Measurements from ENCODE around the gene WBP1. TPM values are rescaled to one million over a fixed set of nuclear protein-coding genes. Genes with fewer than 3 reads are reported as not detected.
A peak's percentile ranks its signal among the peaks of the same experiment; 100 is the strongest.
"Not testable (repeated sequence)": the region's sequence is repeated elsewhere in the genome, so short reads cannot be mapped to it uniquely, and the experiment has no call there.

WBP1 gene
- total RNA-seq, 1 donor = 18.5 TPM

- H3K9me3 ChIP-seq (ENCODE audit: low read depth, low read length) = no peaks in the 10 kb centered on the region
- H3K4me3 ChIP-seq (ENCODE audit: low read length) = peak overlapping the region; percentile 86
- H3K4me1 ChIP-seq (ENCODE audit: insufficient read depth, low read length) = peaks cover 39% of the 10 kb centered on the region
These were observed 23.9 kb downstream of the WBP1 start for GRCh38 chr2:74481961-74482800.

GRCh38 chr2:74482801-74483674 is 24.8 kb downstream of the WBP1 start, which contains the start of the genes CCDC142 and TTC31:
Gene CCDC142, minus strand, starts transcription at chr2:74482998. Its CDS starts 161 bp downstream, at chr2:74482837.
Gene TTC31, plus strand, starts transcription at chr2:74483081. Its CDS starts 15 bp downstream, at chr2:74483096.
- peaks cover 33% of the 10 kb centered on the region for H3K4me1 ChIP-seq (ENCODE audit: insufficient read depth, low read length)
- no peaks in the 10 kb centered on the region for H3K9me3 ChIP-seq (ENCODE audit: low read depth, low read length)
- no peaks in the 10 kb centered on the region for H3K27me3 ChIP-seq (ENCODE audit: insufficient read depth, low read length)
- peak within 1 kb of the TSS; percentile 86 for H3K4me3 ChIP-seq (ENCODE audit: low read length)

More at GRCh38 chr2:74481961-74482800, 23.9 kb downstream of the WBP1 start:
- H3K27me3 ChIP-seq (ENCODE audit: insufficient read depth, low read length) = no peaks in the 10 kb centered on the region

GRCh38 chr2:74483675-74484164 is 25.5 kb downstream of the WBP1 start:
- not testable (repeated sequence) for H3K9me3 ChIP-seq (ENCODE audit: low read depth, low read length); H3K27me3 ChIP-seq (ENCODE audit: insufficient read depth, low read length)
- peaks cover 33% of the 10 kb centered on the region for H3K4me1 ChIP-seq (ENCODE audit: insufficient read depth, low read length)
- H3K4me3 ChIP-seq (ENCODE audit: low read length) = peak overlapping the region; percentile 86

- no peaks in the 10 kb centered on the region for H3K27me3 ChIP-seq (ENCODE audit: insufficient read depth, low read length)
- H3K4me1 ChIP-seq (ENCODE audit: insufficient read depth, low read length) = peaks cover 24% of the 10 kb centered on the region
- H3K4me3 ChIP-seq (ENCODE audit: low read length) = no peak overlapping the region
- no peaks in the 10 kb centered on the region for H3K9me3 ChIP-seq (ENCODE audit: low read depth, low read length)
These were observed 27.9 kb downstream of the WBP1 start for GRCh38 chr2:74486141-74486540.

GRCh38 chr2:74488643-74489481 is 30.6 kb downstream of the WBP1 start:
- H3K4me3 ChIP-seq (ENCODE audit: low read length) = no peak overlapping the region
- H3K9me3 ChIP-seq (ENCODE audit: low read depth, low read length) = no peaks in the 10 kb centered on the region
- H3K27me3 ChIP-seq (ENCODE audit: insufficient read depth, low read length) = no peaks in the 10 kb centered on the region
- peaks cover 5% of the 10 kb centered on the region for H3K4me1 ChIP-seq (ENCODE audit: insufficient read depth, low read length)

- Histone ChIP-seq H3K4me1 (ENCODE audit: insufficient read depth, low read length) (no peaks in the 10 kb centered on the region), H3K27me3 (ENCODE audit: insufficient read depth, low read length) (no peaks in the 10 kb centered on the region), H3K9me3 (ENCODE audit: low read depth, low read length) (no peaks in the 10 kb centered on the region), H3K4me3 (ENCODE audit: low read length) (no peak overlapping the region)
These were observed 31.7 kb downstream of the WBP1 start for GRCh38 chr2:74489906-74490305.

GRCh38 chr2:74491648-74492544 is 33.7 kb downstream of the WBP1 start:
- Histone ChIP-seq H3K27me3 (ENCODE audit: insufficient read depth, low read length) (peaks cover under 1% of the 10 kb centered on the region), H3K4me3 (ENCODE audit: low read length) (no peak overlapping the region), H3K4me1 (ENCODE audit: insufficient read depth, low read length) (no peaks in the 10 kb centered on the region), H3K9me3 (ENCODE audit: low read depth, low read length) (no peaks in the 10 kb centered on the region)

- Histone ChIP-seq H3K27me3 (ENCODE audit: insufficient read depth, low read length) (peaks cover 17% of the 10 kb centered on the region), H3K9me3 (ENCODE audit: low read depth, low read length) (no peaks in the 10 kb centered on the region), H3K4me3 (ENCODE audit: low read length) (no peak overlapping the region), H3K4me1 (ENCODE audit: insufficient read depth, low read length) (peaks cover 14% of the 10 kb centered on the region)
These were observed 35.3 kb downstream of the WBP1 start for GRCh38 chr2:74493546-74493945.

- Histone ChIP-seq H3K9me3 (ENCODE audit: low read depth, low read length) (no peaks in the 10 kb centered on the region), H3K27me3 (ENCODE audit: insufficient read depth, low read length) (peaks cover 36% of the 10 kb centered on the region), H3K4me1 (ENCODE audit: insufficient read depth, low read length) (peaks cover 28% of the 10 kb centered on the region), H3K4me3 (ENCODE audit: low read length) (no peak overlapping the region)
These were observed 37.2 kb downstream of the WBP1 start for GRCh38 chr2:74495440-74495839.

- Histone ChIP-seq H3K9me3 (ENCODE audit: low read depth, low read length) (no peaks in the 10 kb centered on the region), H3K4me3 (ENCODE audit: low read length) (no peak overlapping the region), H3K27me3 (ENCODE audit: insufficient read depth, low read length) (peaks cover 53% of the 10 kb centered on the region), H3K4me1 (ENCODE audit: insufficient read depth, low read length) (peaks cover 33% of the 10 kb centered on the region)
These were observed 38.9 kb downstream of the WBP1 start for GRCh38 chr2:74496997-74497776.

- Histone ChIP-seq H3K4me3 (ENCODE audit: low read length) (peak overlapping the region; percentile 36), H3K9me3 (ENCODE audit: low read depth, low read length) (no peaks in the 10 kb centered on the region), H3K27me3 (ENCODE audit: insufficient read depth, low read length) (peaks cover 60% of the 10 kb centered on the region), H3K4me1 (ENCODE audit: insufficient read depth, low read length) (peaks cover 41% of the 10 kb centered on the region)
These were observed 39.7 kb downstream of the WBP1 start for GRCh38 chr2:74497777-74498499.

- H3K4me1 ChIP-seq (ENCODE audit: insufficient read depth, low read length) = peaks cover 48% of the 10 kb centered on the region
- peak overlapping the region; percentile 36 for H3K4me3 ChIP-seq (ENCODE audit: low read length)
- no peaks in the 10 kb centered on the region for H3K9me3 ChIP-seq (ENCODE audit: low read depth, low read length)
- peaks cover 68% of the 10 kb centered on the region for H3K27me3 ChIP-seq (ENCODE audit: insufficient read depth, low read length)
These were observed 40.4 kb downstream of the WBP1 start for GRCh38 chr2:74498500-74499266.
